SK-N-SH treated with all-trans-retinoic acid at 6 μM for 48 hours (cell line): ENCODE results near the gene PLIN5.
A peak's percentile ranks its signal among the peaks of the same experiment; 100 is the strongest.

Experiments
- ATAC-seq: fragments of 200-7000 bp; cut with Tn5 transposase; 3 replicates; pipeline ENCODE4 v1.9.1; 2020; ENCODE audit warnings: mild to moderate bottlenecking, moderate library complexity
- ARNTL ChIP-seq: fragments of 450-650 bp; formaldehyde crosslinking; IDR thresholded peaks from 2 replicates; pipeline ENCODE4 v1.5.0; 2020; ENCODE audit warnings: low read depth, mild to moderate bottlenecking, moderate library complexity, borderline replicate concordance
- BACH2 ChIP-seq: fragments of 250-450 bp; sonication (Bioruptor Pico); IDR thresholded peaks from 2 replicates; pipeline ENCODE4 v1.9.0; 2021; ENCODE audit warnings: mild to moderate bottlenecking, borderline replicate concordance
- CREB5 ChIP-seq: fragments of 250-450 bp; sonication (Bioruptor Pico); IDR thresholded peaks from 2 replicates; pipeline ENCODE4 v1.5.1; 2020; ENCODE audit warnings: low read depth, mild to moderate bottlenecking, moderate library complexity
- CSDC2 ChIP-seq: fragments of 250-450 bp; sonication (Bioruptor Pico); IDR thresholded peaks from 2 replicates; pipeline ENCODE4 v1.5.0; 2020; ENCODE audit warnings: mild to moderate bottlenecking, moderate library complexity
- CSRNP3 ChIP-seq: fragments of 250-450 bp; sonication (Bioruptor Pico); IDR thresholded peaks from 2 replicates; pipeline ENCODE4 v1.5.1; 2021; ENCODE audit warnings: mild to moderate bottlenecking, moderate library complexity
- ESRRG ChIP-seq: fragments of 250-450 bp; sonication (Bioruptor Pico); IDR thresholded peaks from 2 replicates; pipeline ENCODE4 v1.6.1; 2021; ENCODE audit warnings: mild to moderate bottlenecking
- ISL1 ChIP-seq: fragments of 250-450 bp; sonication (Bioruptor Pico); IDR thresholded peaks from 2 replicates; pipeline ENCODE4 v2.1.2; 2022; ENCODE audit warnings: mild to moderate bottlenecking, moderate library complexity
- OSR1 ChIP-seq: fragments of 250-450 bp; sonication (Bioruptor Pico); IDR thresholded peaks from 2 replicates; pipeline ENCODE4 v1.8.0; 2022; ENCODE audit warnings: moderate library complexity, mild to moderate bottlenecking, inconsistent platforms
- PATZ1 ChIP-seq: fragments of 250-450 bp; sonication (Bioruptor Pico); IDR thresholded peaks from 2 replicates; pipeline ENCODE4 v1.8.0; 2020; ENCODE audit warnings: mild to moderate bottlenecking, moderate library complexity, borderline replicate concordance
- POU6F1 ChIP-seq: fragments of 250-450 bp; sonication (Bioruptor Pico); IDR thresholded peaks from 2 replicates; pipeline ENCODE4 v1.8.0; 2021; ENCODE audit warnings: low read depth, mild to moderate bottlenecking, moderate library complexity, borderline replicate concordance
- RARB ChIP-seq: fragments of 250-450 bp; sonication (Bioruptor Pico); IDR thresholded peaks from 2 replicates; pipeline ENCODE4 v1.8.0; 2021; ENCODE audit warnings: mild to moderate bottlenecking, moderate library complexity
- SNAI2 ChIP-seq: fragments of 250-450 bp; sonication (Bioruptor Pico); IDR thresholded peaks from 2 replicates; pipeline ENCODE4 v1.5.0; 2020; ENCODE audit warnings: mild to moderate bottlenecking, moderate library complexity
- TCF4 ChIP-seq: fragments of 250-450 bp; sonication (Bioruptor Pico); IDR thresholded peaks from 2 replicates; pipeline ENCODE4 v1.8.0; 2021; ENCODE audit warnings: mild to moderate bottlenecking, moderate library complexity, borderline replicate concordance
- TOX ChIP-seq: fragments of 250-450 bp; sonication (Bioruptor Pico); IDR thresholded peaks from 2 replicates; pipeline ENCODE4 v1.8.0; 2021; ENCODE audit warnings: mild to moderate bottlenecking, moderate library complexity, borderline replicate concordance
- ZC3H10 ChIP-seq: fragments of 250-450 bp; sonication (Bioruptor Pico); IDR thresholded peaks from 2 replicates; pipeline ENCODE4 v1.5.1; 2021; ENCODE audit warnings: mild to moderate bottlenecking, moderate library complexity
- ZFP3 ChIP-seq: fragments of 250-450 bp; sonication (Bioruptor Pico); IDR thresholded peaks from 2 replicates; pipeline ENCODE4 v1.5.0; 2020; ENCODE audit warnings: mild to moderate bottlenecking, moderate library complexity
- ZFP30 ChIP-seq: fragments of 450-650 bp; formaldehyde crosslinking; IDR thresholded peaks from 2 replicates; pipeline ENCODE4 v1.5.0; 2022; ENCODE audit warnings: mild to moderate bottlenecking, moderate library complexity
- ZNF565 ChIP-seq: fragments of 450-650 bp; formaldehyde crosslinking; conservative IDR thresholded peaks from 2 replicates; pipeline ENCODE4 v1.5.0; 2020; ENCODE audit warnings: low read depth, mild to moderate bottlenecking, moderate library complexity
- ZNF70 ChIP-seq: fragments of 450-650 bp; formaldehyde crosslinking; IDR thresholded peaks from 2 replicates; pipeline ENCODE4 v1.5.0; 2020; ENCODE audit warnings: mild to moderate bottlenecking, moderate library complexity
- ZNF8 ChIP-seq: fragments of 450-650 bp; formaldehyde crosslinking; IDR thresholded peaks from 2 replicates; pipeline ENCODE4 v1.5.0; 2020; ENCODE audit warnings: mild to moderate bottlenecking, moderate library complexity

Gene PLIN5

GRCh38 chr19:4523306-4524110 is 11.5 kb downstream of the PLIN5 start:
- ATAC-seq: peak; percentile 52
- TF ChIP-seq ISL1 (CRISPR knock-in tag) (no peak), RARB (CRISPR knock-in tag) (no peak), ZC3H10 (CRISPR knock-in tag) (no peak), ZNF565 (CRISPR knock-in tag) (no peak), PATZ1 (CRISPR knock-in tag) (no peak), TOX (CRISPR knock-in tag) (no peak), ARNTL (CRISPR knock-in tag) (no peak), TCF4 (no peak), CSRNP3 (CRISPR knock-in tag) (no peak), BACH2 (no peak), ZFP30 (no peak), ZFP3 (CRISPR knock-in tag) (no peak), ZNF70 (no peak), POU6F1 (CRISPR knock-in tag) (no peak)

GRCh38 chr19:4522291-4523002 is 12.6 kb downstream of the PLIN5 start:
- TF ChIP-seq TOX (CRISPR knock-in tag): no peak
- no peak for TF ChIP-seq RARB (CRISPR knock-in tag)
- TF ChIP-seq ARNTL (CRISPR knock-in tag): no peak
- TF ChIP-seq TCF4: no peak
- TF ChIP-seq ZC3H10 (CRISPR knock-in tag): no peak
- TF ChIP-seq OSR1 (CRISPR knock-in tag): no peak
- TF ChIP-seq ZFP3 (CRISPR knock-in tag): no peak
- no peak for TF ChIP-seq POU6F1 (CRISPR knock-in tag)
- TF ChIP-seq ESRRG (CRISPR knock-in tag): no peak
- no peak for TF ChIP-seq ISL1 (CRISPR knock-in tag)
- TF ChIP-seq CSDC2 (CRISPR knock-in tag): no peak
- no peak for ATAC-seq

- no peak for ATAC-seq
- no peak for TF ChIP-seq RARB (CRISPR knock-in tag)
- no peak for TF ChIP-seq ARNTL (CRISPR knock-in tag)
- TF ChIP-seq CREB5: no peak
- TF ChIP-seq TCF4: no peak
- no peak for TF ChIP-seq POU6F1 (CRISPR knock-in tag)
- TF ChIP-seq ZC3H10 (CRISPR knock-in tag): no peak
- no peak for TF ChIP-seq ZNF565 (CRISPR knock-in tag)
- no peak for TF ChIP-seq ISL1 (CRISPR knock-in tag)
- TF ChIP-seq ESRRG (CRISPR knock-in tag): no peak
- TF ChIP-seq ZNF8 (CRISPR knock-in tag): no peak
- TF ChIP-seq SNAI2: no peak
- TF ChIP-seq CSRNP3 (CRISPR knock-in tag): no peak
- no peak for TF ChIP-seq OSR1 (CRISPR knock-in tag)
These were observed 13.2 kb downstream of the PLIN5 start for GRCh38 chr19:4521888-4522242.
